GM04503 (cell line): Measurements from ENCODE around the gene ADGRD1.
"Not testable (repeated sequence)": the region's sequence is repeated elsewhere in the genome, so short reads cannot be mapped to it uniquely, and the experiment has no call there.

Experiments
- DNase-seq: peaks from one replicate; pipeline ENCODE4 v3.0.0-alpha.2; 2012; ENCODE audit warnings: low read depth

Gene ADGRD1

GRCh38 chr12:130987151-130987931 lies 33.6 kb downstream of the ADGRD1 start:
- no peak for DNase-seq

- no peak for DNase-seq
Observed at GRCh38 chr12:130988261-130988660, 34.6 kb downstream of the ADGRD1 start.

- DNase-seq = no peak
Observed at GRCh38 chr12:130988751-130989150, 35.0 kb downstream of the ADGRD1 start.

- DNase-seq = no peak
Observed at GRCh38 chr12:130989391-130989790, 35.7 kb downstream of the ADGRD1 start.

GRCh38 chr12:130990034-130990433 lies 36.3 kb downstream of the ADGRD1 start:
- DNase-seq = no peak

- DNase-seq = no peak
Observed at GRCh38 chr12:130992448-130992847, 38.7 kb downstream of the ADGRD1 start.

- DNase-seq = no peak
Observed at GRCh38 chr12:130992979-130993538, 39.4 kb downstream of the ADGRD1 start.

GRCh38 chr12:130993759-130994670 lies 40.3 kb downstream of the ADGRD1 start:
- DNase-seq = no peak

- no peak for DNase-seq
Observed at GRCh38 chr12:130994821-130995375, 41.2 kb downstream of the ADGRD1 start.

- DNase-seq = not testable (repeated sequence)
Observed at GRCh38 chr12:130995386-130995969, 41.8 kb downstream of the ADGRD1 start.

GRCh38 chr12:130998136-130998535 lies 44.4 kb downstream of the ADGRD1 start:
- DNase-seq = no peak

- DNase-seq = no peak
Observed at GRCh38 chr12:131000000-131000486, 46.3 kb downstream of the ADGRD1 start.

- DNase-seq = no peak
Observed at GRCh38 chr12:131001493-131001892, 47.8 kb downstream of the ADGRD1 start.

- DNase-seq = no peak
Observed at GRCh38 chr12:131002216-131002631, 48.5 kb downstream of the ADGRD1 start.

- DNase-seq = no peak
Observed at GRCh38 chr12:131003036-131003715, 49.5 kb downstream of the ADGRD1 start.

GRCh38 chr12:131003716-131004045 lies 50.0 kb downstream of the ADGRD1 start:
- no peak for DNase-seq

GRCh38 chr12:131004166-131004565 lies 50.5 kb downstream of the ADGRD1 start:
- no peak for DNase-seq

GRCh38 chr12:131005161-131006035 lies 51.7 kb downstream of the ADGRD1 start:
- no peak for DNase-seq

GRCh38 chr12:131006036-131006735 lies 52.5 kb downstream of the ADGRD1 start:
- no peak for DNase-seq
